ENCODE measurements around the gene SKIC8. TPM values are rescaled to one million over a fixed set of nuclear protein-coding genes. Genes with fewer than 3 reads are reported as not detected.

SKIC8 gene
- total RNA-seq, 3 donors from 2014 or later, result 35.4 to 41.7 (median 37.6) TPM

- Histone ChIP-seq H3K36me3 (ENCODE audit: low read depth) (peaks cover 4% of the 10 kb centered on the region), H3K4me1 (ENCODE audit: low read depth) (no peaks in the 10 kb centered on the region), H3K9me3 (no peaks in the 10 kb centered on the region), H3K4me3 (no peak overlapping the region)
- no peak for TF ChIP-seq CTCF (IDR thresholded peaks at IDR 0.05)
- no peak for DNase-seq
- intact Hi-C loops (cut with DNase I, micrococcal nuclease), result no loop called here
- ATAC-seq, result no peak
These were observed 26.6 kb downstream of the SKIC8 start for GRCh38 chr15:78272776-78273175.

GRCh38 chr15:78272316-78272715 lies 27.1 kb downstream of the SKIC8 start:
- TF ChIP-seq CTCF (IDR thresholded peaks at IDR 0.05), result no peak
- DNase-seq, result no peak
- intact Hi-C loops (cut with DNase I, micrococcal nuclease), result no loop called here
- Histone ChIP-seq H3K9me3 (no peaks in the 10 kb centered on the region), H3K4me1 (ENCODE audit: low read depth) (no peaks in the 10 kb centered on the region), H3K36me3 (ENCODE audit: low read depth) (peaks cover 4% of the 10 kb centered on the region), H3K4me3 (no peak overlapping the region)
- ATAC-seq, result no peak

GRCh38 chr15:78266806-78267205 lies 32.6 kb downstream of the SKIC8 start:
- no peak for TF ChIP-seq CTCF (IDR thresholded peaks at IDR 0.05)
- no peak for DNase-seq
- ATAC-seq, result no peak
- Histone ChIP-seq H3K9me3 (no peaks in the 10 kb centered on the region), H3K4me3 (no peak overlapping the region), H3K36me3 (ENCODE audit: low read depth) (no peaks in the 10 kb centered on the region), H3K4me1 (ENCODE audit: low read depth) (peaks cover 10% of the 10 kb centered on the region)
- intact Hi-C loops (cut with DNase I, micrococcal nuclease), result no loop called here

GRCh38 chr15:78266229-78266628 lies 33.2 kb downstream of the SKIC8 start:
- intact Hi-C loops (cut with DNase I, micrococcal nuclease), result no loop called here

GRCh38 chr15:78265752-78266224 lies 33.6 kb downstream of the SKIC8 start:
- DNase-seq, result no peak
- Histone ChIP-seq H3K36me3 (ENCODE audit: low read depth) (no peaks in the 10 kb centered on the region), H3K9me3 (no peaks in the 10 kb centered on the region), H3K4me1 (ENCODE audit: low read depth) (peaks cover 12% of the 10 kb centered on the region), H3K4me3 (no peak overlapping the region)
- intact Hi-C loops (cut with DNase I, micrococcal nuclease), result no loop called here
- TF ChIP-seq CTCF (IDR thresholded peaks at IDR 0.05), result no peak
- no peak for ATAC-seq

More at GRCh38 chr15:78266229-78266628, 33.2 kb downstream of the SKIC8 start:
- Histone ChIP-seq H3K4me3 (no peak overlapping the region), H3K36me3 (ENCODE audit: low read depth) (no peaks in the 10 kb centered on the region), H3K9me3 (no peaks in the 10 kb centered on the region), H3K4me1 (ENCODE audit: low read depth) (peaks cover 10% of the 10 kb centered on the region)
- DNase-seq (no peak), ATAC-seq (no peak)
- TF ChIP-seq CTCF (IDR thresholded peaks at IDR 0.05), result no peak

- Histone ChIP-seq H3K9me3 (no peaks in the 10 kb centered on the region), H3K36me3 (ENCODE audit: low read depth) (no peaks in the 10 kb centered on the region), H3K4me3 (peak overlapping the region; percentile 42), H3K4me1 (ENCODE audit: low read depth) (peaks cover 12% of the 10 kb centered on the region)
- intact Hi-C loops (cut with DNase I, micrococcal nuclease), result no loop called here
- TF ChIP-seq CTCF (IDR thresholded peaks at IDR 0.05), result no peak
- DNase-seq, result no peak
- ATAC-seq, result no peak
These were observed 34.3 kb downstream of the SKIC8 start for GRCh38 chr15:78265137-78265460.
